ENCODE data around the gene CHCHD4. TPM values are rescaled to one million over a fixed set of nuclear protein-coding genes. Genes with fewer than 3 reads are reported as not detected.

Gene CHCHD4
- total and polyA plus RNA-seq, 2 experiments from 2014 or later = 31.1 to 39.2 TPM

DNA sequence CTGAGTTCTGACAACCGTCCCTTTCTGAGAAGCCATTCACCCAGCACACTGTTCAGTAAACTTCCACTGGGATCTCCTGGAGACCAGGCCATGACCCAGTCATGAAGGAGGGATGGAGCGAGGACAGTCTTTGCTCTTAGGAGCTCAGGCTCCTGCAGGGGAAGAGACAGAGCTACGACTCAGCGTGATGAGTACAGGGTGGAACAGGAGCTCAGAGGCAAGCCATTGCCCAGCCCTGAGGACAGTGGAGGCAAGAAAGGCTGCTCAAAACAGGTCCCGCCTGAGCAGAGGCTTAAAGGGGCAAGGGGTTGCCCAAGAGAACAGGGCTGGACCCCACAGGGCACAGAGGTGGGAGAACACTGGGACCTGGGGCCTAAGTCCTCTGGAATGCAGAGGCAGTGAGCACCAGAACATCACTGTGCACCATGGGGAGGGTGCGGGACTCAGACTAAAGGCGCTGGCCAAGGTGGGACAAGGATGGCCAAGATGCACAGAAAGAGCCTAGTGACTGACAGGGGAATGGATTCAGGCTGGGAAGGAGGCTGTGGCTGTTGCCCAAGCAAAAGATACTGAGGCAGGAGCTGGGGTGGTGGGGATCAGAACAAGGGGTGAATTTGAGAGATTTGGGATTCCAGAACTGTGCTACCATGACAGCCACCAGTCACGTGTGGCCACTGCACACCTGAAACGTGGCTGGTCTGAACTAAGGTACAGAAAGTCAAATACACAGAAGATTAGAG, 26.0 kb upstream of the CHCHD4 start (continued):
- TF ChIP-seq, protein P1, sequence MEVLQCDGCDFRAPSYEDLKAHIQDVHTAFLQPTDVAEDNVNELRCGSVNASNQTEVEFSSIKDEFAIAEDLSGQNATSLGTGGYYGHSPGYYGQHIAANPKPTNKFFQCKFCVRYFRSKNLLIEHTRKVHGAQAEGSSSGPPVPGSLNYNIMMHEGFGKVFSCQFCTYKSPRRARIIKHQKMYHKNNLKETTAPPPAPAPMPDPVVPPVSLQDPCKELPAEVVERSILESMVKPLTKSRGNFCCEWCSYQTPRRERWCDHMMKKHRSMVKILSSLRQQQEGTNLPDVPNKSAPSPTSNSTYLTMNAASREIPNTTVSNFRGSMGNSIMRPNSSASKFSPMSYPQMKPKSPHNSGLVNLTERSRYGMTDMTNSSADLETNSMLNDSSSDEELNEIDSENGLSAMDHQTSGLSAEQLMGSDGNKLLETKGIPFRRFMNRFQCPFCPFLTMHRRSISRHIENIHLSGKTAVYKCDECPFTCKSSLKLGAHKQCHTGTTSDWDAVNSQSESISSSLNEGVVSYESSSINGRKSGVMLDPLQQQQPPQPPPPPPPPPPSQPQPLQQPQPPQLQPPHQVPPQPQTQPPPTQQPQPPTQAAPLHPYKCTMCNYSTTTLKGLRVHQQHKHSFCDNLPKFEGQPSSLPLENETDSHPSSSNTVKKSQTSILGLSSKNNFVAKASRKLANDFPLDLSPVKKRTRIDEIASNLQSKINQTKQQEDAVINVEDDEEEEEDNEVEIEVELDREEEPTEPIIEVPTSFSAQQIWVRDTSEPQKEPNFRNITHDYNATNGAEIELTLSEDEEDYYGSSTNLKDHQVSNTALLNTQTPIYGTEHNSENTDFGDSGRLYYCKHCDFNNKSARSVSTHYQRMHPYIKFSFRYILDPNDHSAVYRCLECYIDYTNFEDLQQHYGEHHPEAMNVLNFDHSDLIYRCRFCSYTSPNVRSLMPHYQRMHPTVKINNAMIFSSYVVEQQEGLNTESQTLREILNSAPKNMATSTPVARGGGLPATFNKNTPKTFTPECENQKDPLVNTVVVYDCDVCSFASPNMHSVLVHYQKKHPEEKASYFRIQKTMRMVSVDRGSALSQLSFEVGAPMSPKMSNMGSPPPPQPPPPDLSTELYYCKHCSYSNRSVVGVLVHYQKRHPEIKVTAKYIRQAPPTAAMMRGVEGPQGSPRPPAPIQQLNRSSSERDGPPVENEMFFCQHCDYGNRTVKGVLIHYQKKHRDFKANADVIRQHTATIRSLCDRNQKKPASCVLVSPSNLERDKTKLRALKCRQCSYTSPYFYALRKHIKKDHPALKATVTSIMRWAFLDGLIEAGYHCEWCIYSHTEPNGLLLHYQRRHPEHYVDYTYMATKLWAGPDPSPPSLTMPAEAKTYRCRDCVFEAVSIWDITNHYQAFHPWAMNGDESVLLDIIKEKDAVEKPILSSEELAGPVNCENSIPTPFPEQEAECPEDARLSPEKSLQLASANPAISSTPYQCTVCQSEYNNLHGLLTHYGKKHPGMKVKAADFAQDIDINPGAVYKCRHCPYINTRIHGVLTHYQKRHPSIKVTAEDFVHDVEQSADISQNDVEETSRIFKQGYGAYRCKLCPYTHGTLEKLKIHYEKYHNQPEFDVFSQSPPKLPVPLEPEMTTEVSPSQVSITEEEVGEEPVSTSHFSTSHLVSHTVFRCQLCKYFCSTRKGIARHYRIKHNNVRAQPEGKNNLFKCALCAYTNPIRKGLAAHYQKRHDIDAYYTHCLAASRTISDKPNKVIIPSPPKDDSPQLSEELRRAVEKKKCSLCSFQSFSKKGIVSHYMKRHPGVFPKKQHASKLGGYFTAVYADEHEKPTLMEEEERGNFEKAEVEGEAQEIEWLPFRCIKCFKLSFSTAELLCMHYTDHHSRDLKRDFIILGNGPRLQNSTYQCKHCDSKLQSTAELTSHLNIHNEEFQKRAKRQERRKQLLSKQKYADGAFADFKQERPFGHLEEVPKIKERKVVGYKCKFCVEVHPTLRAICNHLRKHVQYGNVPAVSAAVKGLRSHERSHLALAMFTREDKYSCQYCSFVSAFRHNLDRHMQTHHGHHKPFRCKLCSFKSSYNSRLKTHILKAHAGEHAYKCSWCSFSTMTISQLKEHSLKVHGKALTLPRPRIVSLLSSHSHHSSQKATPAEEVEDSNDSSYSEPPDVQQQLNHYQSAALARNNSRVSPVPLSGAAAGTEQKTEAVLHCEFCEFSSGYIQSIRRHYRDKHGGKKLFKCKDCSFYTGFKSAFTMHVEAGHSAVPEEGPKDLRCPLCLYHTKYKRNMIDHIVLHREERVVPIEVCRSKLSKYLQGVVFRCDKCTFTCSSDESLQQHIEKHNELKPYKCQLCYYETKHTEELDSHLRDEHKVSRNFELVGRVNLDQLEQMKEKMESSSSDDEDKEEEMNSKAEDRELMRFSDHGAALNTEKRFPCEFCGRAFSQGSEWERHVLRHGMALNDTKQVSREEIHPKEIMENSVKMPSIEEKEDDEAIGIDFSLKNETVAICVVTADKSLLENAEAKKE (CRISPR knock-in tag; IDR thresholded peaks at IDR 0.05) = no peak
- TF ChIP-seq ZNF331 (CRISPR knock-in tag; IDR thresholded peaks at IDR 0.05; ENCODE audit: low read depth) = no peak

DNA sequence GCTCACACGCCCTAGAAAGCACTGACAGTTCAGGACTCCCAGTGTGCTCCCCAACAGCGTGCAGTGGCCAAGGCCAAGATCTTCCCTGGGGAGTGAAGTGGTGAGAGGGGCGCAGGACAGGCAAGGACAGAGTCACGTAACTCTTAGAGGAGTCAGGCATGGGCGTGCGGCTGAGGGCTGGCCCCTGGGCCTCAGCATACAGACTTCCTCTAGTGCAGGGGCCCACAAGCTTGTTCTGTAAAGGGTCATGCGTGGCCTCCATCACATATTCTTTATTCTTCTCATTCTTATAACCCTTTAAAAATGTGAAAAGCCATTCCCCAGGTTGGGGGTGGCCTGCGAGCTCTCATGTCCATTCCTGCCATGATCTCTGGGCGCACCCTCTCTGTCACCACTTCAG, 25.4 kb upstream of the CHCHD4 start:
- Histone ChIP-seq H3K4me3 (no peak overlapping the region), H3K4me1 (ENCODE audit: insufficient read depth) (peaks cover 8% of the 10 kb centered on the region), H4K20me1 (replicated peaks; ENCODE audit: insufficient read depth) (peaks cover 8% of the 10 kb centered on the region), H3K27me3 (ENCODE audit: insufficient read depth) (no peaks in the 10 kb centered on the region), H3K4me2 (no peak overlapping the region), H3K79me2 (replicated peaks; ENCODE audit: insufficient read depth) (no peaks in the 10 kb centered on the region), H3K27ac (ENCODE audit: low read depth) (no peak overlapping the region), H3K9me2 (ENCODE audit: insufficient read depth) (no peaks in the 10 kb centered on the region), H2AFZ (no peak overlapping the region), H3K36me3 (ENCODE audit: insufficient read depth) (no peaks in the 10 kb centered on the region; the same call in 1 of the 2 replicates), H3F3A (replicated peaks; ENCODE audit: low read depth) (no peaks in the 10 kb centered on the region)
- peaks cover 25% of the 10 kb centered on the region for H3K4me1 Mint-ChIP-seq
- H3K27me3 Mint-ChIP-seq (ENCODE audit: insufficient read depth, low read depth, poor library complexity) = peaks cover 14% of the 10 kb centered on the region
- H3K9me3 Mint-ChIP-seq = no peaks in the 10 kb centered on the region
- no peak overlapping the region for H3K27ac Mint-ChIP-seq
- no peak for TF ChIP-seq EZH2 (IDR thresholded peaks at IDR 0.05; ENCODE audit: low read depth, unreplicated experiment)
- no peak for TF ChIP-seq POLR2AphosphoS5 (IDR thresholded peaks at IDR 0.05; ENCODE audit: low read depth)
- no peak for TF ChIP-seq ZNF331 (CRISPR knock-in tag; IDR thresholded peaks at IDR 0.05; ENCODE audit: low read depth)
- TF ChIP-seq, protein P1 (CRISPR knock-in tag; IDR thresholded peaks at IDR 0.05) = no peak
- no peak for TF ChIP-seq STAT1 (IDR thresholded peaks at IDR 0.05; ENCODE audit: unreplicated experiment)
- no peak for TF ChIP-seq EZH2phosphoT487 (IDR thresholded peaks at IDR 0.05; ENCODE audit: unreplicated experiment)
- TF ChIP-seq CREB1 (CRISPR knock-in tag; IDR thresholded peaks at IDR 0.05; ENCODE audit: low read depth) = no peak
- no peak for TF ChIP-seq JUNB (IDR thresholded peaks at IDR 0.05; ENCODE audit: unreplicated experiment)
- H3K36me3 Mint-ChIP-seq (ENCODE audit: low read depth) = peaks cover 48% of the 10 kb centered on the region
- DNase-seq (ENCODE audit: low spot score) (no peak), ATAC-seq (no peak)
- H3K4me3 Mint-ChIP-seq = no peak overlapping the region

All from GM23338 (cell line).